ENCODE data around the gene IL31RA.
A peak's percentile ranks its signal among the peaks of the same experiment; 100 is the strongest.
"Not testable (repeated sequence)": the region's sequence is repeated elsewhere in the genome, so short reads cannot be mapped to it uniquely, and the experiment has no call there.

IL31RA gene

GRCh38 chr5:55927861-55928655, 76.9 kb downstream of the IL31RA start:
- DNase-seq = no peak

GRCh38 chr5:55929020-55929799, 78.1 kb downstream of the IL31RA start:
- DNase-seq = no peak

- DNase-seq = no peak
Observed at GRCh38 chr5:55932700-55933099, 81.5 kb downstream of the IL31RA start.

GRCh38 chr5:55933377-55934114, 82.4 kb downstream of the IL31RA start:
- no peak for DNase-seq

- DNase-seq = no peak
Observed at GRCh38 chr5:55934115-55934613, 83.0 kb downstream of the IL31RA start.

GRCh38 chr5:55934720-55935119, 83.6 kb downstream of the IL31RA start:
- DNase-seq = no peak

- no peak for DNase-seq
Observed at GRCh38 chr5:55935371-55935770, 84.2 kb downstream of the IL31RA start.

GRCh38 chr5:55936100-55936693, 85.0 kb downstream of the IL31RA start:
- peak; percentile 85 for DNase-seq

- DNase-seq = not testable (repeated sequence)
Observed at GRCh38 chr5:55937598-55937997, 86.4 kb downstream of the IL31RA start.

GRCh38 chr5:55941154-55941553, 90.0 kb downstream of the IL31RA start:
- not testable (repeated sequence) for DNase-seq

- no peak for DNase-seq
Observed at GRCh38 chr5:55959208-55959607, 108.1 kb downstream of the IL31RA start.

- no peak for DNase-seq
Observed at GRCh38 chr5:55960779-55961178, 109.6 kb downstream of the IL31RA start.

GRCh38 chr5:55965525-55965924, 114.4 kb downstream of the IL31RA start:
- DNase-seq = no peak

- no peak for DNase-seq
Observed at GRCh38 chr5:55966284-55966683, 115.1 kb downstream of the IL31RA start.

GRCh38 chr5:55969956-55970355, 118.8 kb downstream of the IL31RA start:
- no peak for DNase-seq

Data from CD4-positive, alpha-beta T cell treated with Interleukin-6 for 4 hours (primary cell).